ENCODE results near the gene PPP1R26.
A peak's percentile ranks its signal among the peaks of the same experiment; 100 is the strongest.
"Not testable (repeated sequence)": the region's sequence is repeated elsewhere in the genome, so short reads cannot be mapped to it uniquely, and the experiment has no call there.

PPP1R26 gene

GRCh38 chr9:135504262-135505243 lies 25.0 kb downstream of the PPP1R26 start:
- DNase-seq (ENCODE audit: low read depth in 2 of 2, low spot score in 1 of 2), result peak in 1 of 2 donors; percentile 32

- no peak for DNase-seq (ENCODE audit: low read depth in 2 of 2, low spot score in 1 of 2)
Measured at GRCh38 chr9:135505406-135506187, 26.0 kb downstream of the PPP1R26 start.

- DNase-seq (ENCODE audit: low read depth in 2 of 2, low spot score in 1 of 2), result no peak
Measured at GRCh38 chr9:135506327-135507103, 26.9 kb downstream of the PPP1R26 start.

GRCh38 chr9:135507104-135508035 lies 27.8 kb downstream of the PPP1R26 start:
- DNase-seq (ENCODE audit: low read depth in 2 of 2, low spot score in 1 of 2), result no peak

DNA sequence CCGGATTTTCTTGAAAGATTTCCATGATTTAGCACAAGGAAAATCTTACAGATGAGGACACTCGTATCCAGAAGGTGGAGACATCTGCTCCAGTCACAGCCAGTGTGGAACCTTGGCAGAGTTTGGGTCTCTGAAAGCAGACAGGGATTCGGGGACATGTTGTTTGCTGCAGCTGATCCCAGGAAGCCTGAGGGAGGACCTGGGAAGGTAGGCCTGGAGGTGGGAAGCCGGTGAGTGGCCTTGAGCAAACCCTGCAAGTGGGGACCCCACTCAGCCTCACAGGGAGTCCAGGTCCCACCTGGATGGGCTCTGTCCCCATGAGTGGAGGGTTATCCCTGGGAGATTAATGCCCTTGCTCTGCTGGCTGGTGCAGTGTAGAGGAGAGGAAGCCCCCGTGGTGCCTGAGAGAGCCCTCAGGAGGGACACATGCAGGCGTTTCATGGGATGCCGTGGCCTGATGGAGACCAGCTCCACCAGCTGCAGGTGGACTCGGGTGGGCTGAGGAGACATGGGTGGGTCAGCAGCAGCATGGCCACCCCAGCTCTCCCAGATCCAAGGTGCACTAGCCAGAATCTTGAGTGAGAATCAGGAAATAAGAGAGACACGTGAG lies 28.7 kb downstream of the PPP1R26 start:
- DNase-seq (ENCODE audit: low read depth in 2 of 2, low spot score in 1 of 2), result no peak

DNA sequence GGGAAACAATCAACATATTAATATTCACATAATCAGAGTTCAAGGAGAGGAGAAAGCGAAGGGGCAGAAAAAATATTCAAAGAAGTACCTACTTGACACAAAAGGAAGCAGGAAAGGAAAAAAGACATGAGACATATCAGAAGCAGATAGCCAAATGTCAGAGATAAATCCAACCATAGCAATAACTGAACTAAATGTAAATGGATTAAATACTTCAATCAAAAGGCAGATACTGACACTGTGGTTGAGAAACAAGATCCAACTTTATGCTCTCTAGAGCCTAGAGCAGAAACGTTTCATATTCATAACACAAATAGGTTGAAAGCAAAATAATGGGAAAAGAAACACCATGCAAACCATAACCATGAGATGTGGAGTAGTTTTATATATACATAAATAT lies 29.9 kb downstream of the PPP1R26 start:
- no peak for DNase-seq (ENCODE audit: low read depth in 2 of 2, low spot score in 1 of 2)

GRCh38 chr9:135512241-135512603 lies 32.6 kb downstream of the PPP1R26 start:
- no peak for DNase-seq (ENCODE audit: low read depth in 2 of 2, low spot score in 1 of 2)

- no peak for DNase-seq (ENCODE audit: low read depth in 2 of 2, low spot score in 1 of 2)
Measured at GRCh38 chr9:135512904-135513303, 33.3 kb downstream of the PPP1R26 start.

DNA sequence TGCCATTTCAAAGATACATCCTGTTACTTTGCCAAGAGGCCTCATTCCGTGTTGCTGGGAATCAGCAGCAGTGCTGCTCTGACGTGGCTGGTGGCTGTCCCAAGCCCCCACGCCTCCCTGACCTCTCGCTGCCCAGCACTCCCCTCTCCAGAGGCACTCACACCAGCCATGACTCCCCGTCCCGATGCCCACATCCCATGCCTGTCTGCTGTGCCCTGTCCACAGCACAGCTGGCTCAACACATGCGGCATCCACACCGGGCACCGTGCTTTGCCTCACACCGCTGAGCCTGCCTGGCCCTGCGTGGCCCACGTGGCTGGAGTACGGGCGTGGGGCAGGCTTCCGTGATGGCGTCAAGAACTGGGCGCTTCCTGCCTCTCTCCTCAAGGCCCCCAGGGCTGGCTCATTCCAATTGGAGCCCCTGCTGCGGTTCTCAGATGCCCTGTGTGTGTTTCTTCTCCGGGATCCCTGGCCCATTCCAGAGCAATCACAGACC lies 33.8 kb downstream of the PPP1R26 start:
- DNase-seq (ENCODE audit: low read depth in 2 of 2, low spot score in 1 of 2), result no peak

DNA sequence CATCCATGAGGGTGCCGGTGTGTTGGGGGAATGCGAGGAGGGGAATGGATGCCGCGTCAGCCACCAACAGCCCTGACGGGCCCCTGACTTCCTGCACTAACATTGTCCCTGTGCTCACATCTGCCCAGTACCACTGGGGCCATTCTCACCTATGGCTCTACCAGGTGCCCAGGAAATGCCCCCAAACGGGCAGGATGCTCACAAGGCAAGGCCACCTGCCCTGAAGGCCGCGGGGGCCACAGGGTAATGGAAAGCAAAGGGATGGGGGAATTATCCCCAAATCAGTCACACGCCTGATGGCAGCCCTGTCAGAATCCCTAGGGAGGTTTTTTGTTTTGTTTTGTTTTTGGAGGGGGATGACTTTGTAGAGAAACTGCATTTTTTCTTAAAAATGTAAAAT lies 34.3 kb downstream of the PPP1R26 start:
- not testable (repeated sequence) for DNase-seq (ENCODE audit: low read depth in 2 of 2, low spot score in 1 of 2)

- DNase-seq (ENCODE audit: low read depth in 2 of 2, low spot score in 1 of 2), result no peak
Measured at GRCh38 chr9:135514342-135515082, 34.9 kb downstream of the PPP1R26 start.

DNA sequence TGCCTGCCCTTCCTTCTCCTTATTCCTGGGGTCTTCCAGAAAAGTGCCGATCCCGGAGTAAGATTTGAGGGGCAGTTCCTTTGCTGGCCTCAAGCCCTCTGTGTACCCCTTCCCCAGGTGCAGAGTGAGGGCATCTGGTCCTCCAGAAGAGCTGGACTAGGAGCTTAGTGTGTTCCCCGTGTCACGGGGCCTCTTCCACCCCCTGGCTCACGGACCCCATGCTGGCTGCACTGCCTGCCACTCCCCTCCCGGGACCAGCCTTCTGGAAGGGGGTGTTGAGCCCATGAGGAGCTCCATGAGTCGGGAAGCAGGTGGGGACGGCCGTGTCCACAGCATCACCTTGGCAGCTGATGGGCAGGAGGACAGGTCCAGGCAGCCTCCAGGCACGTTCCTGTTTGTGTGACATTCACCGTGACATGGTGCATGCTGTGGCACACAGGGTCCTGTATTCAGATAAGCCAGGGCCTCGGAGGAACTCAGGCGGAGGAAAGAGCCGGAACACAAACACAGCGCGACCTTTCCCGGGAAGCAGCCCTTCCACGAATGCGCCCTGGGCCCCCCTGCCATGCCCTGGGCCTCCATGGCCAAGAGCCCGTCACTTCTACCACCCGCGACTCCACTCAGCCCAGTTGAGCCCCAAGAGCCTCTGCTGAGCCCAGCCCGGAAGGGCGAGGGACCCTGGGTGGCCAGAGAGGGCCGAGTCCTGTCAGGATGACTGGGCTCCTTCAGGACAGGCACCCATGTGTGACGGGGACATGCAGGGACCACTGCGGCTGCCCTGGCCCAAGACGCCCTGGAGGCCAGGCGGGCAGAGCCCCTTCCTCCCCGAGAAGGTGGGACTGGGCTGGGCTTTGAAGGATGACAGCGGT lies 35.7 kb downstream of the PPP1R26 start:
- DNase-seq (ENCODE audit: low read depth in 2 of 2, low spot score in 1 of 2), result no peak

DNA sequence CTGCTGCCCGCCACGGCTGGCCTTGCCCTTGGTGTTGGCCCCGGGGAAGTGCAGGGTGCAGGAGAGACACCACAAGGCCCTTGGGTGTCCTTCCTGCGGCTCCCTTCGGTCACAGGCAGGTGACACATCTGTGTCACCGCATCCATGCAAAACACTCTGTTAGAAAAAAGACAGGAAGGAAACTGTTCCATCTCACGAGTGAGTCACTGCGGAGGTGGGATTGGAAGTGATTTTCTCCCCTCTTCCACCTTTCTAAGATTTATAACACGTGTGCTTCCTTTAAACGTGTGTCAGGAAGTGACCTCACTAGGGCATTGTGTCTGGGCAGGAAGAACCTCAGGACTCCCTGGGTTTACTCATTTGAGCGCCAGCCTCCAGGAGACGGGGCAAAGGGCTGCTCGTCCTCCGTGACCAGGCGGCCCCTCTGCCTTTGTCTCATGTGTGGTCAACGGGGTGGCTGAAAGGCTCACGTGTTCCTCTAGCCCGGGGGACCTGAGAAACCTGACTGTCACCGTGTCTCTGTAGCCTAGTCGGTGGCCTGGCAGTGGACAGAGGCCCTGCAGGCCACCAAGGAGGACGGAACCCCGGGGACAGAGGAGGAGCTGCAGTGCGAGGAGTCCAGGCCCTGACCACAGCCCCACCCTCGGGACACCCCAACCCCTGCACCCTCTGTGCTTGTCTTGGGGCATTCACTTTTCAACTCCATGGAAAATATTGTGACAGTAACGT lies 36.7 kb downstream of the PPP1R26 start:
- DNase-seq (ENCODE audit: low read depth in 2 of 2, low spot score in 1 of 2), result no peak

GRCh38 chr9:135517407-135517822 lies 37.8 kb downstream of the PPP1R26 start:
- no peak for DNase-seq (ENCODE audit: low read depth in 2 of 2, low spot score in 1 of 2)

DNA sequence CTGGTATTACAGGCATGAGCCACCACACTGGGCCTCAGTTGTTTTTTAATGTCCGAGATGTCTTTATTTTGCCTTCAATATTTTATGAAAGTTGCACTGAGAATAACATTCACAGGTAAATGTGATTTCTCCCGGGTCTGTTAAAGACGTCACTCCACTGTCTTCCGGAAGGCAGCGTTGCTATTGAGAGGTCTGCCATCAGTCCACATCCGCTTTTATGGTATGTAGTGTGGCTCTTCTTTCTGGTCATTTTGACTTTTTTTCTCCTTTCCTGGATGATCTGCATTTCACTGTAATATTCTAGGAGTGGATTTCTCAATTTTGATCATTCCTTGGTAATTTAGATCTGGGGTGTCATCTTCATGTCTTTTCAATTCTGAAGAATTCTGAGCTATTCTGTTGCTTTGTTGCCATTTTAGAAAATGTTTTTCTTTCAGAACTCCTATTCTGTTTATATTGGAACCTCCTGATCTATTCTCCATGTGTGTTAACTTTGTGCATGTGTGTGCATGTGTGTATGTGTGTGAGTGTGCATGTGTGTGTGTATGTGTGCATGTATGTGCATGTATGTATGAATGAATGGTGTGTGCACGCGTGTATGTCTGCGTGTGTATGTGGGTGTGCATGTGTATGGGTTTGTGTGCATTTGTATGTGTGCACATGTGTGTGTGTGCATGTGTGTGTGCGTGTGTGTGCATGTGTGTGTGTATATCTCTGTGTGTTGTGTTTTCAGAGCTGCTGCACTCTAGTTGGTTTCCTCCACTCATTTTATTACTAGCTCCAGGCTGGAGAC lies 39.8 kb downstream of the PPP1R26 start:
- no peak for DNase-seq (ENCODE audit: low read depth in 2 of 2, low spot score in 1 of 2)

- no peak for DNase-seq (ENCODE audit: low read depth in 2 of 2, low spot score in 1 of 2)
Measured at GRCh38 chr9:135520916-135521607, 41.5 kb downstream of the PPP1R26 start, which contains the start of gene LCN1. LCN1 (plus strand) TSS chr9:135521440; CDS start chr9:135521498, 58 bp downstream.

All from stimulated activated CD8-positive, alpha-beta memory T cell treated with anti-CD3 and anti-CD28 coated beads, Interleukin-4, amount 100 ng/mL, for 1 hour (primary cell).